Heart right ventricle (tissue), 16 donors: ENCODE measurements around the gene ZNF581. TPM values are rescaled to one million over a fixed set of nuclear protein-coding genes. Genes with fewer than 3 reads are reported as not detected.

ENCODE experiments used
- ATAC-seq, 8 donors: fragments of 200-7000 bp; cut with Tn5 transposase; one replicate each; pipeline ENCODE4 v1.9.1; 2020; ENCODE audit warnings: mild to moderate bottlenecking in 8 of 8, moderate library complexity in 8 of 8, moderate number of reproducible peaks in 1 of 8
- DNase-seq, 2 donors: peaks; one replicate each; pipeline ENCODE4 v3.0.0-alpha.2; 2020
- H3K27ac ChIP-seq, 10 donors: fragments of 200-600 bp; sonication (generic) in 2 of 10; one replicate each; pipeline versions ENCODE4 v1.5.0 to v1.8.0; 2020 to 2022; ENCODE audit warnings: mild to moderate bottlenecking in 3 of 10
- H3K27me3 ChIP-seq, 7 donors: fragments of 200-600 bp; one replicate each; pipeline ENCODE4 v1.8.0; 2021 to 2022; ENCODE audit warnings: mild to moderate bottlenecking in 2 of 7
- H3K36me3 ChIP-seq, 9 donors: fragments of 200-600 bp; sonication (generic) in 1 of 9; one replicate each; pipeline versions ENCODE4 v1.5.0 to v1.8.0; 2020 to 2022; ENCODE audit warnings: mild to moderate bottlenecking in 2 of 9
- H3K4me1 ChIP-seq, 9 donors: fragments of 200-600 bp; sonication (generic) in 1 of 9; one replicate each; pipeline versions ENCODE4 v1.5.0 to v1.8.0; 2020 to 2022; ENCODE audit warnings: mild to moderate bottlenecking in 4 of 9
- H3K4me3 ChIP-seq, 10 donors: fragments of 200-600 bp; sonication (generic) in 2 of 10; one replicate each; pipeline versions ENCODE4 v1.5.0 to v1.8.0; 2020 to 2022; ENCODE audit warnings: mild to moderate bottlenecking in 7 of 10, moderate library complexity in 2 of 10
- H3K9me3 ChIP-seq, 11 donors: fragments of 200-600 bp in 10 of 11; sonication (generic) in 2 of 11; one replicate each; pipeline versions ENCODE4 v1.5.0 to v1.8.0; 2013 to 2022; ENCODE audit warnings: mild to moderate bottlenecking in 2 of 11, control low read depth in 1 of 11, moderate library complexity in 1 of 11
- CTCF ChIP-seq, 9 donors: fragments of 200-600 bp; sonication (generic) in 2 of 9; IDR thresholded peaks; one replicate each; pipeline versions ENCODE4 v1.5.0 to v1.8.0; 2021 to 2022; ENCODE audit warnings: antibody characterized with exemption in 9 of 9, mild to moderate bottlenecking in 5 of 9, moderate library complexity in 1 of 9
- WGBS, 2 donors: extraction: QIAGEN DNeasy Blood & Tissue Kit; methylation state at CpG; one replicate each; pipeline ENCODE4 v1.1.7; 2013; ENCODE audit warnings: inconsistent platforms in 1 of 2; 5-methylcytosine and 5-hydroxymethylcytosine counted together
- intact Hi-C, 10 donors: fragments of 100-400 bp; cut with DNase I; formaldehyde crosslinking; loops; one replicate each; pipeline versions ENCODE4 v1.11.1 to v1.14.2; 2022
- polyA plus RNA-seq, 2 donors: library from polyadenylated mRNA; stranded (reverse); fragments of 200-250 nt; gene quantifications; one replicate each; pipeline ENCODE4 v1.2.3, GENCODE V29; 2013
- total RNA-seq, 10 donors: library from RNA; stranded (reverse); fragmentation: NEBNext Ultra II Directional in 3 of 10; extraction: Animal tissue kit (Norgen Biotek cat#: 25700) in 3 of 10; gene quantifications; one replicate each; pipeline versions ENCODE4 v1.2.1 to v1.2.4, GENCODE V29; 2021 to 2023
- donor health status: Arrhythmogenic right ventricular cardiomyopathy.
- donor health status: ischemic (EF 13 %, LVEDD 7.1; RV severe dilation, severe dysfunction).
- donor health status: healthy with polysubstance abuse.
- donor health status: DM: no; HTN: yes; CAD: no.
- donor health status: DM: no; HTN: no; CAD: no.
- donor health status: ischemic (EF 25% LVEDD 6.9; RV normal size, moderate dysfunction).
- donor health status: ischemic (EF 25% LVEDD 5.7; RV mildly dilated, moderate dysfunction).
- donor health status: healthy.
- donor health status: DM: yes; HTN: yes; CAD: no.
- donor health status: Ischemic cardiomyopathy.
- donor health status: ischemic (EF 35%, LVEDD 5.7; RV mildly dilated, moderate dysfunction).
- donor health status: nonischemic (EF 11% LVEDD 7.7; RV severe dilation, severe dysfunction).
- donor health status: DM: yes; HTN: yes; CAD: no.
- donor health status: PGD.
- donor health status: ischemic (EF 29% LVEDD 5.4; RV normal size, mild dysfunction).
- donor health status: nonischemic (EF 23%, LVEDD 6.1; RV moderate dilation, normal function).

Gene ZNF581
- total and polyA plus RNA-seq, 12 donors = 4.0 to 15.6 (median 6.5) TPM

- peak in 1 of 2 donors; percentile 7 for DNase-seq
- H3K4me1 ChIP-seq = peaks cover 19 to 74% (median 57%) of the 10 kb centered on the region in 9 donors
- 74 to 81% methylated on average over 11 of the region's 11 CpGs for WGBS, 2 donors
- intact Hi-C loops = loop anchor here in 2 of 10 donors (10.0 kb wide), 2 partner anchors 123 to 493 kb away; partner anchors contain the start of gene TNNT1 (in 1 of the 2)
- H3K27me3 ChIP-seq = no peaks in the 10 kb centered on the region
- H3K27ac ChIP-seq = no peak overlapping the region
- no peak overlapping the region for H3K4me3 ChIP-seq
- ATAC-seq = no peak
- no peaks in the 10 kb centered on the region for H3K9me3 ChIP-seq
- no peak for TF ChIP-seq CTCF (IDR thresholded peaks at IDR 0.05)
- peaks cover 0 to 8% (median 0%) of the 10 kb centered on the region in 9 donors for H3K36me3 ChIP-seq
These were observed 5.9 kb upstream of the ZNF581 start for GRCh38 chr19:55637534-55637933.

GRCh38 chr19:55638864-55639359 is 4.5 kb upstream of the ZNF581 start:
- peak overlapping the region in 1 of 10 donors; percentile 91 for H3K27ac ChIP-seq
- TF ChIP-seq CTCF (IDR thresholded peaks at IDR 0.05) = peak in 8 of 9 donors; percentile 13 to 56 (median 40)

GRCh38 chr19:55640043-55640576 is 3.3 kb upstream of the ZNF581 start:
- DNase-seq (peak; percentile 54 to 71), ATAC-seq (peak in 6 of 8 donors; percentile 16 to 30 (median 26))
- no peaks in the 10 kb centered on the region for H3K27me3 ChIP-seq
- H3K36me3 ChIP-seq = peaks cover 0 to 14% (median 4%) of the 10 kb centered on the region in 9 donors
- peaks cover 19 to 89% (median 69%) of the 10 kb centered on the region in 9 donors for H3K4me1 ChIP-seq
- TF ChIP-seq CTCF (IDR thresholded peaks at IDR 0.05) = peak in 7 of 9 donors; percentile 20 to 64 (median 52)
- peak overlapping the region; percentile 87 to 95 (median 90) for H3K27ac ChIP-seq
- H3K4me3 ChIP-seq = peak overlapping the region; percentile 74 to 95 (median 84)
- WGBS, 2 donors = 8 to 18% methylated on average over 38 of the region's 38 CpGs
- H3K9me3 ChIP-seq = no peaks in the 10 kb centered on the region
- intact Hi-C loops = no loop called here

More at GRCh38 chr19:55638864-55639359, 4.5 kb upstream of the ZNF581 start:
- DNase-seq (peak in 1 of 2 donors; percentile 29), ATAC-seq (no peak)
- Histone ChIP-seq H3K27me3 (no peaks in the 10 kb centered on the region), H3K36me3 (peaks cover 0 to 8% (median 0%) of the 10 kb centered on the region in 9 donors), H3K4me3 (no peak overlapping the region), H3K4me1 (peaks cover 19 to 82% (median 63%) of the 10 kb centered on the region in 9 donors), H3K9me3 (no peaks in the 10 kb centered on the region)
- intact Hi-C loops = loop anchor here in 2 of 10 donors (10.0 kb wide), 2 partner anchors 124 to 494 kb away; partner anchors contain the start of gene TNNT1 (in 1 of the 2)
- WGBS, 2 donors = 86 to 88% methylated on average over 6 of the region's 6 CpGs

GRCh38 chr19:55640577-55641425 is 2.6 kb upstream of the ZNF581 start, which contains the start of gene ZNF580:
Gene ZNF580, plus strand, starts transcription at chr19:55641002. Its CDS starts 1,507 bp downstream, at chr19:55642509.
- peak within 1 kb of the TSS; percentile 74 to 95 (median 84) for H3K4me3 ChIP-seq
- DNase-seq (peak; percentile 58 to 75), ATAC-seq (peak; percentile 60 to 80 (median 73))
- 1% methylated on average over 60 to 89 of the region's 89 CpGs for WGBS, 2 donors
- H3K36me3 ChIP-seq = peaks cover 0 to 21% (median 8%) of the 10 kb centered on the region in 9 donors
- H3K27me3 ChIP-seq = no peaks in the 10 kb centered on the region
- H3K27ac ChIP-seq = peak within 1 kb of the TSS; percentile 87 to 95 (median 90)
- intact Hi-C loops = no loop called here
- H3K9me3 ChIP-seq = no peaks in the 10 kb centered on the region
- no peak for TF ChIP-seq CTCF (IDR thresholded peaks at IDR 0.05)
- peaks cover 18 to 87% (median 63%) of the 10 kb centered on the region in 9 donors for H3K4me1 ChIP-seq
